ENCODE measurements around the gene GTF2A1. TPM values are rescaled to one million over a fixed set of nuclear protein-coding genes. Genes with fewer than 3 reads are reported as not detected.
"Not testable (repeated sequence)": the region's sequence is repeated elsewhere in the genome, so short reads cannot be mapped to it uniquely, and the experiment has no call there.

Gene GTF2A1
- polyA plus RNA-seq, 3 donors: 7.9 to 15.8 (median 9.2) TPM

- peaks cover 3% of the 10 kb centered on the region for H3K4me1 Mint-ChIP-seq
- Histone ChIP-seq H3K9me3 (replicated peaks in 1 of 2; ENCODE audit: control insufficient read depth in 1 of 2, insufficient read depth in 1 of 2, low read length in 2 of 2) (peaks cover 0 to 4% of the 10 kb centered on the region in 2 donors), H4K20me1 (ENCODE audit: insufficient read depth, low read length) (no peaks in the 10 kb centered on the region), H3K79me2 (ENCODE audit: insufficient read depth, low read length) (no peaks in the 10 kb centered on the region), H3K36me3 (replicated peaks in 1 of 2; ENCODE audit: control insufficient read depth in 1 of 2, insufficient read depth in 2 of 2, low read length in 2 of 2) (no peaks in the 10 kb centered on the region), H3K4me3 (replicated peaks in 1 of 3; ENCODE audit: low read depth in 2 of 3, low read length in 3 of 3) (no peak overlapping the region), H3K27me3 (ENCODE audit: control insufficient read depth in 2 of 2, insufficient read depth in 2 of 2, low read length in 2 of 2) (no peaks in the 10 kb centered on the region), H2AFZ (ENCODE audit: insufficient read depth, low read depth, low read length, poor library complexity, severe bottlenecking) (no peak overlapping the region), H3K4me2 (replicated peaks; ENCODE audit: extremely low read depth, low read length, poor library complexity, severe bottlenecking) (no peak overlapping the region), H3K4me1 (ENCODE audit: control insufficient read depth in 1 of 2, insufficient read depth in 2 of 2, low read length in 2 of 2) (peaks cover 0 to 8% of the 10 kb centered on the region in 2 donors), H3K9ac (ENCODE audit: insufficient read depth, low read length, poor library complexity, severe bottlenecking) (no peak overlapping the region), H3K27ac (ENCODE audit: low read depth in 1 of 2, low read length in 2 of 2) (no peak overlapping the region)
- TF ChIP-seq, protein P1, sequence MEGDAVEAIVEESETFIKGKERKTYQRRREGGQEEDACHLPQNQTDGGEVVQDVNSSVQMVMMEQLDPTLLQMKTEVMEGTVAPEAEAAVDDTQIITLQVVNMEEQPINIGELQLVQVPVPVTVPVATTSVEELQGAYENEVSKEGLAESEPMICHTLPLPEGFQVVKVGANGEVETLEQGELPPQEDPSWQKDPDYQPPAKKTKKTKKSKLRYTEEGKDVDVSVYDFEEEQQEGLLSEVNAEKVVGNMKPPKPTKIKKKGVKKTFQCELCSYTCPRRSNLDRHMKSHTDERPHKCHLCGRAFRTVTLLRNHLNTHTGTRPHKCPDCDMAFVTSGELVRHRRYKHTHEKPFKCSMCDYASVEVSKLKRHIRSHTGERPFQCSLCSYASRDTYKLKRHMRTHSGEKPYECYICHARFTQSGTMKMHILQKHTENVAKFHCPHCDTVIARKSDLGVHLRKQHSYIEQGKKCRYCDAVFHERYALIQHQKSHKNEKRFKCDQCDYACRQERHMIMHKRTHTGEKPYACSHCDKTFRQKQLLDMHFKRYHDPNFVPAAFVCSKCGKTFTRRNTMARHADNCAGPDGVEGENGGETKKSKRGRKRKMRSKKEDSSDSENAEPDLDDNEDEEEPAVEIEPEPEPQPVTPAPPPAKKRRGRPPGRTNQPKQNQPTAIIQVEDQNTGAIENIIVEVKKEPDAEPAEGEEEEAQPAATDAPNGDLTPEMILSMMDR (IDR thresholded peaks at IDR 0.05): no peak
- no peak overlapping the region for H3K4me3 Mint-ChIP-seq
- intact Hi-C loops (cut with micrococcal nuclease): no loop called here
- no peaks in the 10 kb centered on the region for H3K27me3 Mint-ChIP-seq (ENCODE audit: low read depth in 3 of 3)
- peaks cover 0 to 2% (median 0%) of the 10 kb centered on the region in 7 donors for H3K9me3 Mint-ChIP-seq
- H3K36me3 Mint-ChIP-seq: no peaks in the 10 kb centered on the region
- H3K27ac Mint-ChIP-seq: no peak overlapping the region
- no CpG with 5 or more reads among the region's 1 CpG for WGBS (ENCODE audit: insufficient coverage)
- DNase-seq: no peak
These were observed 10.8 kb upstream of the GTF2A1 start for GRCh38 chr14:81231540-81231939.

- Histone ChIP-seq H3K27ac (ENCODE audit: low read depth in 1 of 2, low read length in 2 of 2) (no peak overlapping the region), H3K79me2 (ENCODE audit: insufficient read depth, low read length) (peaks cover 10% of the 10 kb centered on the region), H2AFZ (ENCODE audit: insufficient read depth, low read depth, low read length, poor library complexity, severe bottlenecking) (no peak overlapping the region), H3K27me3 (ENCODE audit: control insufficient read depth in 2 of 2, insufficient read depth in 2 of 2, low read length in 2 of 2) (no peaks in the 10 kb centered on the region), H3K4me1 (ENCODE audit: control insufficient read depth in 1 of 2, insufficient read depth in 2 of 2, low read length in 2 of 2) (peaks cover 8 to 18% of the 10 kb centered on the region in 2 donors), H4K20me1 (ENCODE audit: insufficient read depth, low read length) (no peaks in the 10 kb centered on the region), H3K4me2 (replicated peaks; ENCODE audit: extremely low read depth, low read length, poor library complexity, severe bottlenecking) (no peak overlapping the region), H3K9me3 (replicated peaks in 1 of 2; ENCODE audit: control insufficient read depth in 1 of 2, insufficient read depth in 1 of 2, low read length in 2 of 2) (no peaks in the 10 kb centered on the region), H3K4me3 (replicated peaks in 1 of 3; ENCODE audit: low read depth in 2 of 3, low read length in 3 of 3) (no peak overlapping the region), H3K36me3 (replicated peaks in 1 of 2; ENCODE audit: control insufficient read depth in 1 of 2, insufficient read depth in 2 of 2, low read length in 2 of 2) (no peaks in the 10 kb centered on the region), H3K9ac (ENCODE audit: insufficient read depth, low read length, poor library complexity, severe bottlenecking) (no peak overlapping the region)
- Mint-ChIP-seq H3K36me3 (no peaks in the 10 kb centered on the region), H3K9me3 (peaks cover 0 to 4% (median 0%) of the 10 kb centered on the region in 7 donors), H3K4me3 (no peak overlapping the region), H3K27me3 (ENCODE audit: low read depth in 3 of 3) (no peaks in the 10 kb centered on the region), H3K4me1 (peaks cover 9% of the 10 kb centered on the region), H3K27ac (no peak overlapping the region)
- TF ChIP-seq, protein P1 (IDR thresholded peaks at IDR 0.05): no peak
- WGBS (ENCODE audit: insufficient coverage): no CpG with 5 or more reads among the region's 1 CpG
- no peak for DNase-seq
- intact Hi-C loops (cut with micrococcal nuclease): loop anchor here (5.0 to 10.0 kb wide), 3 partner anchors 49 to 308 kb away; partner anchors contain the start of gene SEL1L (in 1 of the 2)
These were observed 3.5 kb upstream of the GTF2A1 start for GRCh38 chr14:81224222-81224621.

DNA sequence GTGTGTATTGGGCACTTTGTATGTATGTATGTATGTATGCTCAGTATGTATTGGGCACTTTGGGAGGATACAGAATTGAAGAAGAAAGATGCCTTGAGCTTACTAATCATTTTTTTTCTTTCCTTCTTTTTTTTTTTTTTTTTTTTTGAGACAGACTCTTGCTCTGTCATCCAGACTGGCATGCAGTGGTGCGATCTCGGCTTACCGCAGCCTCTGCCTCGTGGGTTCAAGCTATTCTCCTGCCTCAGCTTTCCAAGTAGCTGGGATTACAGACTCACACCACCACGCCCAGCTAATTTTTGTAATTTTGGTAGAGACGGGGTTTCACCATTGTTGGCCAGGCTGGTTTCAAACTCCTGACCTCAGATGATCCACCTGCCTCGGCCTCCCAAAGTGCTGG, 3.0 kb upstream of the GTF2A1 start:
- intact Hi-C loops (cut with micrococcal nuclease): loop anchor here (5.0 to 10.0 kb wide), 3 partner anchors 49 to 309 kb away; partner anchors contain the start of gene SEL1L (in 1 of the 2)
- not testable (repeated sequence) for H2AFZ ChIP-seq (ENCODE audit: insufficient read depth, low read depth, low read length, poor library complexity, severe bottlenecking); H3K4me3 Mint-ChIP-seq

More for the DNA sequence above, 3.0 kb upstream of the GTF2A1 start:
- H3K27ac ChIP-seq (ENCODE audit: low read depth in 1 of 2, low read length in 2 of 2); H3K27me3 ChIP-seq (ENCODE audit: control insufficient read depth in 2 of 2, insufficient read depth in 2 of 2, low read length in 2 of 2); H3K9me3 ChIP-seq (replicated peaks in 1 of 2; ENCODE audit: control insufficient read depth in 1 of 2, insufficient read depth in 1 of 2, low read length in 2 of 2); H3K4me1 Mint-ChIP-seq; H3K36me3 Mint-ChIP-seq; H3K9me3 Mint-ChIP-seq; H3K27me3 Mint-ChIP-seq (ENCODE audit: low read depth in 3 of 3); H3K9ac ChIP-seq (ENCODE audit: insufficient read depth, low read length, poor library complexity, severe bottlenecking); H3K4me3 ChIP-seq (replicated peaks in 1 of 3; ENCODE audit: low read depth in 2 of 3, low read length in 3 of 3); H3K27ac Mint-ChIP-seq; H4K20me1 ChIP-seq (ENCODE audit: insufficient read depth, low read length); H3K36me3 ChIP-seq (replicated peaks in 1 of 2; ENCODE audit: control insufficient read depth in 1 of 2, insufficient read depth in 2 of 2, low read length in 2 of 2); DNase-seq; H3K4me2 ChIP-seq (replicated peaks; ENCODE audit: extremely low read depth, low read length, poor library complexity, severe bottlenecking): not testable (repeated sequence)
- H3K4me1 ChIP-seq (ENCODE audit: control insufficient read depth in 1 of 2, insufficient read depth in 2 of 2, low read length in 2 of 2): peaks cover 9 to 20% of the 10 kb centered on the region in 2 donors
- H3K79me2 ChIP-seq (ENCODE audit: insufficient read depth, low read length): peaks cover 14% of the 10 kb centered on the region
- WGBS (ENCODE audit: insufficient coverage): 94% methylated on average over 2 of the region's 7 CpGs

Measured in CD14-positive monocyte (primary cell).